Activated CD8-positive, alpha-beta T cell treated with anti-CD3 and anti-CD28 coated beads, Interleukin-2, amount 10 ng/mL, durations not matched to agents 7 days and 5 days (primary cell): Measurements from ENCODE around the gene ZMYM2. TPM values are rescaled to one million over a fixed set of nuclear protein-coding genes. Genes with fewer than 3 reads are reported as not detected.

Source experiments
- ATAC-seq: fragments of 150-1000 bp; cut with Tn5 transposase; one replicate; pipeline ENCODE4 v1.10.0; 2021; ENCODE audit warnings: moderate library complexity
- CTCF ChIA-PET: fragments of 350-600 bp; sonication (Branson Sonifier 250); formaldehyde crosslinking; loops from one replicate; lab custom pipeline; 2021; ENCODE audit warnings: antibody characterized with exemption; lab: Charles Lee
- POLR2A ChIA-PET: fragments of 350-600 bp; sonication (Branson Sonifier 250); formaldehyde crosslinking; loops from one replicate; lab custom pipeline; 2021; ENCODE audit warnings: antibody characterized with exemption; lab: Charles Lee
- DNase-seq: peaks from one replicate; pipeline ENCODE4 v3.0.0-alpha.2; 2020
- H3K27ac Mint-ChIP-seq: one replicate; pipeline ENCODE4 v1.8.0; 2021; ENCODE audit warnings: mild to moderate bottlenecking, mixed read lengths
- H3K27me3 Mint-ChIP-seq: one replicate; pipeline ENCODE4 v1.8.0; 2021; ENCODE audit warnings: low read depth, mixed read lengths
- H3K36me3 Mint-ChIP-seq: one replicate; pipeline ENCODE4 v1.8.0; 2021; ENCODE audit warnings: low read depth, mixed read lengths
- H3K4me1 Mint-ChIP-seq: one replicate; pipeline ENCODE4 v1.8.0; 2021; ENCODE audit warnings: low read depth, mixed read lengths
- H3K4me3 Mint-ChIP-seq: one replicate; pipeline ENCODE4 v1.8.0; 2021; ENCODE audit warnings: mild to moderate bottlenecking, mixed read lengths
- H3K9me3 Mint-ChIP-seq: one replicate; pipeline ENCODE4 v1.8.0; 2022; ENCODE audit warnings: mixed read lengths; ENCODE audit not compliant: insufficient read depth
- total RNA-seq, 2 experiments: library from RNA; stranded (reverse); gene quantifications; one replicate each; pipeline ENCODE4 v1.2.3, GENCODE V29; 2021

ZMYM2 gene
- total RNA-seq, 2 experiments from 2014 or later: 45.6 to 51.8 TPM

DNA sequence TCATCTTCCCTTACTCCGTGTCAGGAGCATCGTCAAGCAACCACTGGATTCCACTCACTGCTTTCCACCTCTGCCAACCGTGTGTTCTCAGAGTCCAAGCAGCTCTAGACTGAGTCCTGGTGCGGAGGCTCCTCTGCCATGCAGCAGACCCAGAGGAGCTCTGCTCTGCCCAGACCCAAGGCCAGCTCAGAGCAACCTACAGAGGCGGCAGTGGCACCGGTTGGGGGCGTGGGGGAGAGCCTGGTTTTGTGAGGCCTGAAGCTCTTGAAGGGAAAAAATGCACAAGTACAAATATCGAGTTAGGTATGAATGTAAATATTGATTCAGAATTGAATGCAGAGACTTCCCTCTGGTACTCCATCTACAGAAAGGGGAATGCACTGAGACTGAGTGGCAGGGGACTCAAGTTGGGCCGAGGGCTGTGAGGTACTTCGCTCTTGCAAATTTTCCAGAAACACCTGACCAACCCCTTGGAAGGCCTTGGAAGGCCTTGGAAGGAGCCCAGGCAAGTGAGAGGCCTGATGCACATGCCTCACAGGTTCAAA lies 155.6 kb downstream of the ZMYM2 start:
- ATAC-seq (no peak), DNase-seq (no peak)
- Mint-ChIP-seq H3K36me3 (no peaks in the 10 kb centered on the region), H3K4me1 (peaks cover 5% of the 10 kb centered on the region), H3K27me3 (peaks cover 2% of the 10 kb centered on the region), H3K9me3 (no peaks in the 10 kb centered on the region), H3K4me3 (no peak overlapping the region), H3K27ac (no peak overlapping the region)
- ChIA-PET POLR2A (no interaction called here), CTCF (no interaction called here)

DNA sequence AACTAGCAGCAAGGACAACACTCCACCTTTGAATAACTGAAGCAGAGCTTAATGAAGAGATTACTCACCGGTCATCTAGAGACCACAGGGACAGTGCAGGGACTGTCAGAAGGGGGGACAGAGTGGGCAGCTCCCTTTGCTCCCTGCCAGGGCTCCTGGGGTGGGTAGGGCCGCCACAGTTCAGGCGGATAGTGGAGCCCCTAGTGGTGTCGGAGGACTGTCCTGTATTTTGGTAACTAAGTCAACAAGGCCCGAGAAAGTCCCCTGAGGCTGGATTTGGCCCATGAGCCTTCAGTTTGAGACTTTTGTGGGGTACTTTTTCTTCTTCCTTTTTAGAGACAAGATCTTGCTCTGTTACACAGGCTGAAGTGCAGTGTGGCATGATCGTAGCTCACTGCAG lies 157.7 kb downstream of the ZMYM2 start:
- DNase-seq (no peak), ATAC-seq (no peak)
- Mint-ChIP-seq H3K27ac (no peak overlapping the region), H3K4me3 (no peak overlapping the region), H3K4me1 (peaks cover 22% of the 10 kb centered on the region), H3K27me3 (no peaks in the 10 kb centered on the region), H3K9me3 (no peaks in the 10 kb centered on the region), H3K36me3 (no peaks in the 10 kb centered on the region)
- POLR2A ChIA-PET: no interaction called here
- CTCF ChIA-PET: interaction anchor here (1.3 to 4.1 kb wide), 2 partner anchors 11 to 23 kb away, joined by 4 to 23 read pairs; no protein-coding TSS in a partner anchor

DNA sequence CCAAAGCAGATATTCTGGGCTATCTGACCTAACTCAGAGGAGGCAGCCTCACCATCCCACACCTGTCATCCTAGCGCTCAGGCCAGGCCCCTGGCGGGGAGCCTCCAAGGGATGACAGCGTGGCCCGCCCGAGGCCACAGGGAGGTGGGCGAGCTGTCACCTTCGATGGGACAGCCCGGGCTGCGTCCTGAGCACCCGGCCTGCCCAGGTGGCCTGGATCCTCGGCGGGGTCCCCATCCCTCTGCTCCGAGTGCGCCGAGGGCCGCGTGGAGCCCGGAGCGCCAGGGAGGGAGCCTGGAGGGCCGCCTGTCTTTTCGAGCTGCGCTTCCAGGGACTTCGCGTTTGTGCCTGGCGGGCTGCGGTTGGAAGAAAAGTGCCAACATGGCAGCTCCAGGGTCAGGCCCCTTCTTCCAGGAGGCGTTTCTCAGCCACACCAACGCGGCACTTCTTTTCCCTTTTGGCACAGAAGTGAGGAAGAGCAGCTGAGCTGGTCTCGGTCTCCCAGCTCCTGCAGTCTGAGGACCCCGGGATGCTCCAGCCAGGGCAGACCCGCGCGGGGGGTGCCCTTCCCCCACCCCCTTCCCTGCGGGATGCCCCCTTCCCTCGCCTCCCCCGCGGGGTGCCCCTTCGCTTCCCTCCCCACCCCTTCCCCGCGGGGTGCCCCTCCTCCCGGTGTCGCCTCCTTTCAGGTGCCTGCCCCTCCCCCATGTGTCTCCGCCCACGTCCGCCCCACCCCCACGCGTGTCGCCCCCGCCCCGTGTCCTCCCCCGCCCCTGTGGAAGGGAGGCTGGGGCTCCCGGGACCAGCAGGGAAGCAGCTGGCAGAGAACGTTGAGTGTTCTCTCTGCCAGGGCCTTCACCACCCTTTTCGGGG lies 160.0 kb downstream of the ZMYM2 start:
- Mint-ChIP-seq H3K9me3 (no peaks in the 10 kb centered on the region), H3K4me3 (peak overlapping the region; percentile 76), H3K4me1 (peaks cover 22% of the 10 kb centered on the region), H3K27ac (peak overlapping the region; percentile 72), H3K36me3 (no peaks in the 10 kb centered on the region), H3K27me3 (peaks cover 9% of the 10 kb centered on the region)
- ChIA-PET POLR2A (interaction anchor here (0.5 to 1.0 kb wide), 5 partner anchors 9 to 255 kb away, joined by 3 to 4 read pairs (median 3); partner anchors contain the start of gene ZMYM5), CTCF (interaction anchor here (0.7 to 4.1 kb wide), 5 partner anchors 8 to 134 kb away, joined by 3 to 23 read pairs (median 3); no protein-coding TSS in a partner anchor)
- DNase-seq (no peak), ATAC-seq (peak; percentile 8)

DNA sequence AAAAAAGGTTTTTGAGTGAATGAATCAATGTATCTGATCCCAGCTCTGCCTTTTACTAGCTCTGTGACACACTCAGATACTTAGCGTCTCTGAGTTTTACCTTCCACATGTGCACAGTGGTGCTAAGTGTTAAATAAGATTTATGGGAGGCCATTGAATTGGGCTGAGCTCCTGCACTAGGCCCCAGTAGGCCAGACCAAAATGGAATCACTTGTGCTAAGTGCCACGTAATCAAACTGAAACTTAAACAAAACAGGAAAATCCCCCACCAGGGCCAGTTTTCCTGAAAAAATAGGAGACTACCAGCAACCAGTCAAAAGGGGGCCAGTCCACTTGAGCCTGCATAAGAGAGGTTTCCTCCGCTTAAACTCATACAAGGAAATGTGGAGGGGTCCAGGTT lies 161.4 kb downstream of the ZMYM2 start:
- peak overlapping the region; percentile 81 for H3K27ac Mint-ChIP-seq
- H3K27me3 Mint-ChIP-seq: peaks cover 16% of the 10 kb centered on the region
- H3K4me1 Mint-ChIP-seq: peaks cover 22% of the 10 kb centered on the region
- ChIA-PET POLR2A (no interaction called here), CTCF (interaction anchor here (1.5 to 4.1 kb wide), 2 partner anchors 7 to 40 kb away, joined by 3 to 23 read pairs; no protein-coding TSS in a partner anchor)
- no peak for ATAC-seq
- DNase-seq: no peak
- peak overlapping the region; percentile 76 for H3K4me3 Mint-ChIP-seq
- H3K9me3 Mint-ChIP-seq: no peaks in the 10 kb centered on the region
- no peaks in the 10 kb centered on the region for H3K36me3 Mint-ChIP-seq

DNA sequence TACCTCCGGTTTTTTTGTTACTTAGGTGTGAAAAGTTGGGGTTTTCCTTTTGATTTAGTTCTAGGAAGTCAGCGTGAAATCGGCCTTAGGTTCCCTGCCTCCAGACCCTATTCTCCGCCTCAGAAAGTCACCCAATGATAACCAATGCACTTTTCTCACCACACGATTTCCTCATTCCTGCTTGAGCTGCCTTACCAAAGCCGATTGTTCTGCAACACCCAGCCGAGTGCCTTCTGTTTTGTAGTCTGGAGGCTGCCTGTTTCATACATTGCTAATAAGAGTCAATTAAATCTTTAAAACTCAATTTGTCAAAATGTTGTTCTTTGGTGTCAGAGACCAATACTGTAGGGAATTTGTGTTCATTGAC lies 162.6 kb downstream of the ZMYM2 start:
- peak overlapping the region; percentile 76 for H3K4me3 Mint-ChIP-seq
- peaks cover 25% of the 10 kb centered on the region for H3K27me3 Mint-ChIP-seq
- POLR2A ChIA-PET: no interaction called here
- H3K9me3 Mint-ChIP-seq: no peaks in the 10 kb centered on the region
- H3K27ac Mint-ChIP-seq: peak overlapping the region; percentile 41
- no peaks in the 10 kb centered on the region for H3K36me3 Mint-ChIP-seq
- H3K4me1 Mint-ChIP-seq: peaks cover 22% of the 10 kb centered on the region
- no peak for DNase-seq
- ATAC-seq: no peak
- CTCF ChIA-PET: interaction anchor here (1.5 kb wide), 1 partner anchor 39 kb away, joined by 3 read pairs; no protein-coding TSS in a partner anchor

DNA sequence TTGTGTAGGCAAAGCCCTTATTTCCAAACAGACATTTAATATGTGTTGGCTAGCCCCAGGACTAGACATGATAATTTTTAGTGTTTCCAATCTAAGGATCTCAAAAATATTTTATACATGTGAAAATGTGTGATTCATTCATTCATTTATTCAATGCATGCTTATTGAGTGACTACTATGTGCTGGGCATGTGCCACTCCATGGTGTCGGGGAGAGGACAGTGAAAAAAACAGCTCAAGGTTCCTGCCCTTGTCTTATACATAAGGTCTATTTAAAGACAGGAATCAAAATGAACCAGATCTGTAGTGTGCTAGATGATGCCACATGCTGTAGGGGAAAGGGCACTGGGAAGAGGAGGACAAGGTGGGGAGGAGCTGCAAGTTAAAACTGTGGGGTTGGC lies 165.8 kb downstream of the ZMYM2 start:
- no peak overlapping the region for H3K27ac Mint-ChIP-seq
- CTCF ChIA-PET: no interaction called here
- H3K36me3 Mint-ChIP-seq: no peaks in the 10 kb centered on the region
- no peak for DNase-seq
- peaks cover 31% of the 10 kb centered on the region for H3K27me3 Mint-ChIP-seq
- ATAC-seq: no peak
- H3K4me3 Mint-ChIP-seq: no peak overlapping the region
- no peaks in the 10 kb centered on the region for H3K9me3 Mint-ChIP-seq
- peaks cover 20% of the 10 kb centered on the region for H3K4me1 Mint-ChIP-seq
- POLR2A ChIA-PET: no interaction called here

DNA sequence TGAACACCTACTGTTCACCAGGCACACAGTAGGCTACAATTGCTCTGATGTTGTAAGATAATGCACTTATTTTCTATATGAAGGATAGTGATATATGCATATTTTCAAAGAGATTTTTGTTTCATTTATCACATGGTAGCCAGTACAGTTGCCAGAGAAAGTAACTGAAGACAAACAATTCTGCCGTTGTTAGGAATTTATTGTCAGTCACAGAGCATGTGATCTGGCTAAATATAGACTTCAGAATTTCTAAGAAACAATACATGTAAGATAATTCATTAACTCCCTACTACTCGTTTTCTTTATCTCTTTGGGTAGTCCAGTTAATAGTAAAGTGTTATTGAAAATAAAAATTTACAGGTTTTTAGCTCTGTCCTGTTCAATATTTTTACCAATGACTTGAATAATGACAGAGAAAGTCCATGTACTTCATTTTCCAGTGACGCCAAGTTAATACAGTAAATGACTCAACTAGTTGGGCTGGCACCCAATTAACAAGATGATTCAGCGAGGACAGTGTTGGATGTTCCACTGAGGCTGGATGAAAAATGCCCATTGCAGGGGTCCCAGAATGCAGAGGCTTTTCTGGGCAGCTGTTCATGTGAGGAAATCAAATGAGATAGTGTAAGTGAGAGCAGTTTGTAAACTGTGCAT lies 166.7 kb downstream of the ZMYM2 start:
- no peaks in the 10 kb centered on the region for H3K9me3 Mint-ChIP-seq

DNA sequence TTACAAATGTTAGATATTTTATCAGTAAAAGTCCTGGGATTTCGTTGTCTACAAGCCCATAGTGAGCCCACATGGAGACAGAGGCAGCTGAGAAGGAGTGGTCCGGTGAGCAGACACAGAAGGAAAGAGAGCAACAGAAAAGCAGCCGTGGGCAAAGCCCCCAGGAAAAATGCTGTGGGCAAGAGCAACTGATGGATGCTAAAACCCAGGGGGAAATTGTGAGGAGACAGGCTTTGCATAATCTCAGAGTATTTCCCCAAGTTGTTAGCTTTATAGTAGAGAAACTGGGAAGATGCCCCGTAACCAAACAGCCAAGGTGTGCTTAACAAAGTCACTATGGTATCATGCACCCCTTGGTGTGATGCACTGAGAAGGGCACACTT lies 167.2 kb downstream of the ZMYM2 start:
- H3K9me3 Mint-ChIP-seq: no peaks in the 10 kb centered on the region
- no peak for ATAC-seq
- peaks cover 7% of the 10 kb centered on the region for H3K4me1 Mint-ChIP-seq
- no peaks in the 10 kb centered on the region for H3K36me3 Mint-ChIP-seq
- ChIA-PET CTCF (interaction anchor here (1.0 to 2.9 kb wide), 2 partner anchors 8 to 91 kb away, joined by 3 to 23 read pairs; no protein-coding TSS in a partner anchor), POLR2A (no interaction called here)
- no peak for DNase-seq
- no peak overlapping the region for H3K4me3 Mint-ChIP-seq
- no peak overlapping the region for H3K27ac Mint-ChIP-seq
- H3K27me3 Mint-ChIP-seq: peaks cover 31% of the 10 kb centered on the region

More for the DNA sequence above, 166.7 kb downstream of the ZMYM2 start:
- POLR2A ChIA-PET: no interaction called here
- H3K4me1 Mint-ChIP-seq: peaks cover 11% of the 10 kb centered on the region
- CTCF ChIA-PET: interaction anchor here (0.6 to 1.0 kb wide), 2 partner anchors 38 to 91 kb away, joined by 3 read pairs; no protein-coding TSS in a partner anchor
- H3K27me3 Mint-ChIP-seq: peaks cover 31% of the 10 kb centered on the region
- DNase-seq: no peak
- H3K27ac Mint-ChIP-seq: no peak overlapping the region
- no peak for ATAC-seq
- H3K4me3 Mint-ChIP-seq: no peak overlapping the region
- H3K36me3 Mint-ChIP-seq: no peaks in the 10 kb centered on the region

DNA sequence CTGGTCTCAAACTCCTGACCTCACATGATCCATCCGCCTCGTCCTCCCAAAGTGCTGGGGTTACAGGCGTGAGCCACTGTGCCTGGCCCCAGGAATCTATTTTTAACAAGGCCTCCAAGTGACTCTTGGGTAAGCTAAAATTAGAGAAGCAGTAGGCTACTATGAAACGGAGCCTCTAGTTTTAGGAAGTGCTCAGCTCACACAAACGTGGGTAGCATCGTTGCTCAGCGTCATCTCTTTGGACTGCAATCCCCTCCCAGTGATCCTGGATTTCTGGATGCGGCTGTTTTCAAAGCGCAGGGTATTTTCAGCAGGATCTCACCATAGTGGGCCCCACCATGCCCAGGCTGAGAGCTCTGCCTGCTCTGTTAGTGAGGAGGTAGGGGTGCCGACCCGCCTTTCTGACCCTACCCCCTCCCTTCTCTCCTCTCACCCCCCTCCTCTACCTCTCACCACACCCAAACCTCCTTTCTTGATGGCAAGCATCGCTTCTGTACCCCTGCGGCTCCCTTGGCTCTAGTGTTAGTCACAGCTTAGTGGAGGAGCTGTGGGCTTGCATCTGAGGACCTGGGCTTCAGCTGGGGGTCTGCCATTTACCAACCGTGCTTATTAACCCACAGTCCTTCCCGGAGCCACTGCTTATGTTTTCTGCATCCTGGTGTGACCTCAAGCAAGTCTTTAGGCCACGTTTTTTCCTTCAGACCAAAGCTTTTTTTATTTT lies 168.2 kb downstream of the ZMYM2 start:
- Mint-ChIP-seq H3K9me3 (no peaks in the 10 kb centered on the region), H3K27me3 (peaks cover 31% of the 10 kb centered on the region), H3K4me3 (no peak overlapping the region), H3K4me1 (peaks cover 4% of the 10 kb centered on the region), H3K27ac (no peak overlapping the region), H3K36me3 (no peaks in the 10 kb centered on the region)
- POLR2A ChIA-PET: interaction anchor here (0.9 kb wide), 1 partner anchor 142 kb away, joined by 4 read pairs; no protein-coding TSS in a partner anchor
- ATAC-seq (no peak), DNase-seq (no peak)
- CTCF ChIA-PET: interaction anchor here (1.0 to 2.9 kb wide), 5 partner anchors 9 to 92 kb away, joined by 3 to 23 read pairs (median 5); partner anchors contain the start of gene GJA3

DNA sequence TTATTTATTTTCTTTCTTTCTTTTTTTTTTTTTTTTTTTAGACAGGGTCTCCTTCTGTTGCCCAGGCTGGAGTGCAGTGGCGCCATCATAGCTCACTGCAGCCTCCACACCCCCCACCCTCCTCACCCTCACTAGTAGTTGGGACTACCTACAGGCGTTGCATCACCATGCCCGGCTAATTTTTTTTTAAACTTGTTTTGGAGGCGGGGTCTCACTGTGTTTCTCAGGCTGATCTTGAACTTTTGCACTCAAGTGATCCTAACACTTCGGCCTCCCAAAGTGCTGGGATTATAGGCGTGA lies 168.7 kb downstream of the ZMYM2 start:
- H3K36me3 Mint-ChIP-seq: no peaks in the 10 kb centered on the region
- POLR2A ChIA-PET: interaction anchor here (0.9 kb wide), 2 partner anchors 8 to 142 kb away, joined by 4 read pairs; no protein-coding TSS in a partner anchor
- H3K27me3 Mint-ChIP-seq: peaks cover 31% of the 10 kb centered on the region
- DNase-seq (no peak), ATAC-seq (peak; percentile 12)
- CTCF ChIA-PET: interaction anchor here (0.8 to 2.9 kb wide), 6 partner anchors 9 to 236 kb away, joined by 3 to 23 read pairs (median 4); partner anchors contain the start of gene GJA3
- H3K4me3 Mint-ChIP-seq: peak overlapping the region; percentile 54
- peaks cover 4% of the 10 kb centered on the region for H3K4me1 Mint-ChIP-seq
- no peak overlapping the region for H3K27ac Mint-ChIP-seq
- H3K9me3 Mint-ChIP-seq: no peaks in the 10 kb centered on the region
